Smooth muscle cell (in vitro differentiated cells): ENCODE data around the gene MRPL39. TPM values are rescaled to one million over a fixed set of nuclear protein-coding genes. Genes with fewer than 3 reads are reported as not detected.

ENCODE experiments used
- DNase-seq: peaks from one replicate; lab custom pipeline; 2025; ENCODE audit not compliant: unreplicated experiment; lab: John Stamatoyannopoulos, UW
- H2AFZ ChIP-seq: fragments of 200-600 bp; sonication (generic); 2 replicates; pipeline ENCODE4 v1.6.0; 2016; ENCODE audit warnings: antibody characterized with exemption, low read depth, mild to moderate bottlenecking
- H3F3A ChIP-seq: fragments of 200-600 bp; sonication (generic); 2 replicates; pipeline ENCODE4 v1.6.0; 2017; ENCODE audit warnings: antibody characterized with exemption, low read depth
- H3K27ac ChIP-seq: fragments of 200-600 bp; sonication (generic); 2 replicates; pipeline ENCODE4 v1.5.1; 2016; ENCODE audit warnings: low read depth, mild to moderate bottlenecking
- H3K27me3 ChIP-seq: fragments of 200-600 bp; sonication (generic); 2 replicates; pipeline ENCODE4 v1.6.1; 2016; ENCODE audit warnings: low read depth, mild to moderate bottlenecking
- H3K36me3 ChIP-seq: fragments of 200-600 bp; sonication (generic); 2 replicates; pipeline ENCODE4 v1.5.1; 2016; ENCODE audit warnings: low read depth
- H3K4me1 ChIP-seq: fragments of 200-600 bp; sonication (generic); 2 replicates; pipeline ENCODE4 v1.5.1; 2016; ENCODE audit warnings: low read depth
- H3K4me2 ChIP-seq: fragments of 200-600 bp; sonication (generic); 2 replicates; pipeline ENCODE4 v1.6.0; 2016; ENCODE audit warnings: mild to moderate bottlenecking
- H3K4me3 ChIP-seq: fragments of 200-600 bp; sonication (generic); 2 replicates; pipeline ENCODE4 v1.5.1; 2016; ENCODE audit warnings: mild to moderate bottlenecking
- H3K79me2 ChIP-seq: fragments of 200-600 bp; sonication (generic); 2 replicates; pipeline ENCODE4 v1.6.0; 2016; ENCODE audit warnings: low read depth, mild to moderate bottlenecking
- H3K9ac ChIP-seq: fragments of 200-600 bp; sonication (generic); 2 replicates; pipeline ENCODE4 v1.6.0; 2016; ENCODE audit warnings: low read depth
- H3K9me3 ChIP-seq: fragments of 200-600 bp; sonication (generic); replicated peaks from 2 replicates; pipeline ENCODE4 v1.5.1; 2016; ENCODE audit warnings: low read depth
- H4K20me1 ChIP-seq: fragments of 200-600 bp; sonication (generic); 2 replicates; pipeline ENCODE4 v1.6.0; 2016; ENCODE audit warnings: low read depth
- CTCF ChIP-seq: fragments of 200-600 bp; sonication (generic); IDR thresholded peaks from 2 replicates; pipeline ENCODE4 v1.5.1; 2017; ENCODE audit warnings: borderline replicate concordance, mild to moderate bottlenecking, antibody characterized with exemption; ENCODE audit not compliant: insufficient read depth, poor library complexity, severe bottlenecking
- WGBS: methylation state at CpG from one replicate; pipeline ENCODE4 v1.1.7; 2016; ENCODE audit warnings: low lambda C conversion rate; 5-methylcytosine and 5-hydroxymethylcytosine counted together
- polyA plus RNA-seq: library from polyadenylated mRNA; unstranded; fragments of >200 nt; fragmentation: Nextera tagmentation; extraction: Ambion mirVana; gene quantifications from 2 replicates; pipeline ENCODE4 v1.2.1, GENCODE V29; 2016
- total RNA-seq: library from RNA; depleted of rRNA; stranded (reverse); fragments of >200 nt; gene quantifications from 2 replicates; pipeline ENCODE4 v1.2.3, GENCODE V29; 2014

MRPL39 gene
- total and polyA plus RNA-seq, 2 experiments from 2014 or later: 48.1 to 62.0 TPM

DNA sequence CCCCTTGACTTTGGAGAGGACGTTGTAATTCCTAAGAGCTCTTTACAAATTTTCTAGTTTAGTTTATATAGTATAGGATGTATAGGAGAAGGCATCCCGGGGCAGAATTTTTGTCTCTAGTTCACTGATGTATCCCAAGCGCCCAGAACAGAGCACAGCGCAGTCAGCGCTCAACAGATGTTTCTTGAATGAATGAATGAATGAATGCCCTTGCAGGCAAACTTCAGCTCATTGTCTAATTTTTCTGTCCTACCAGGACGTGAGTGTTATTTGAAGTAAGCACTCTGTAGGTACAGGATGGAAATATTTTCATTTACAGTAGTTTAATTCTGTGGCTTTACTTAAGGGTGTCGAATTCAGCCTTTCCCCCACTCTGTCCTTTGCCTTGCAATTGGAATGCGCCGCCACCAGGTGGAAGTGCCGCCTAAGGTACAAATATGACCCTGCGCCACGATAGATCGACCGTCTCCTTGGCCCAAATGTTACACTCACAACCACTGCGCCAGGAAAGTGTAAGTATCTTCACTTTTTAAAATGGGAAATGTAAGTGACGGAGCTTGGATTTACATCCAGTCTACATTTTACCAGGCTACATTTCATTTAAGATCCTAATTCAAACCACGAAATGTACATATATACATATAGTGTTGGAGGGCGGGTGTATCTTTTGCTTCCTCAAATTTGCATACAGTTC is 910 bp upstream of the MRPL39 start:
- Histone ChIP-seq H3F3A (no peaks in the 10 kb centered on the region), H2AFZ (peak overlapping the region; percentile 87), H3K4me1 (peaks cover 4% of the 10 kb centered on the region), H3K36me3 (no peaks in the 10 kb centered on the region), H3K27ac (no peak overlapping the region), H3K9ac (peak overlapping the region; percentile 17), H4K20me1 (no peaks in the 10 kb centered on the region), H3K9me3 (no peaks in the 10 kb centered on the region), H3K4me2 (peak overlapping the region; percentile 91), H3K4me3 (peak overlapping the region; percentile 92), H3K27me3 (no peaks in the 10 kb centered on the region), H3K79me2 (peaks cover 10% of the 10 kb centered on the region)
- DNase-seq: peak; percentile 11
- 15% methylated on average over 18 of the region's 18 CpGs for WGBS
- peak; percentile 94 for TF ChIP-seq CTCF

- Histone ChIP-seq H3K27ac (no peak overlapping the region), H3K9ac (no peak overlapping the region), H3K4me1 (no peaks in the 10 kb centered on the region), H4K20me1 (no peaks in the 10 kb centered on the region), H3K27me3 (no peaks in the 10 kb centered on the region), H3K79me2 (no peaks in the 10 kb centered on the region), H3K9me3 (no peaks in the 10 kb centered on the region), H2AFZ (no peak overlapping the region), H3K4me3 (no peak overlapping the region), H3K36me3 (peaks cover 20% of the 10 kb centered on the region), H3F3A (no peaks in the 10 kb centered on the region), H3K4me2 (no peak overlapping the region)
- WGBS: 100% methylated on average over 1 of the region's 1 CpG
- no peak for DNase-seq
- TF ChIP-seq CTCF: no peak
These were observed 17.4 kb downstream of the MRPL39 start for GRCh38 chr21:25589887-25590286.

GRCh38 chr21:25586791-25587190 is 20.5 kb downstream of the MRPL39 start:
- 79% methylated on average over 2 of the region's 2 CpGs for WGBS
- Histone ChIP-seq H3K79me2 (no peaks in the 10 kb centered on the region), H3K9ac (no peak overlapping the region), H3K9me3 (no peaks in the 10 kb centered on the region), H3K36me3 (peaks cover 20% of the 10 kb centered on the region), H3K27ac (no peak overlapping the region), H3K4me1 (no peaks in the 10 kb centered on the region), H4K20me1 (no peaks in the 10 kb centered on the region), H3K27me3 (no peaks in the 10 kb centered on the region), H3K4me3 (no peak overlapping the region), H3K4me2 (no peak overlapping the region), H2AFZ (no peak overlapping the region), H3F3A (no peaks in the 10 kb centered on the region)
- no peak for DNase-seq
- no peak for TF ChIP-seq CTCF

- Histone ChIP-seq H3K27ac (no peak overlapping the region), H2AFZ (no peak overlapping the region), H3K36me3 (peaks cover 20% of the 10 kb centered on the region), H3F3A (no peaks in the 10 kb centered on the region), H3K79me2 (no peaks in the 10 kb centered on the region), H3K4me3 (no peak overlapping the region), H3K4me1 (no peaks in the 10 kb centered on the region), H3K27me3 (no peaks in the 10 kb centered on the region), H4K20me1 (no peaks in the 10 kb centered on the region), H3K4me2 (no peak overlapping the region), H3K9ac (no peak overlapping the region), H3K9me3 (no peaks in the 10 kb centered on the region)
- TF ChIP-seq CTCF: no peak
- no peak for DNase-seq
- 100% methylated on average over 3 of the region's 3 CpGs for WGBS
These were observed 21.0 kb downstream of the MRPL39 start for GRCh38 chr21:25586326-25586725.
